ENCODE measurements around the gene GUCD1. TPM values are rescaled to one million over a fixed set of nuclear protein-coding genes. Genes with fewer than 3 reads are reported as not detected.

Gene GUCD1
- total and polyA plus RNA-seq, 2 of the 8 experiments (the other 6 are each of a cell fraction or from before 2014, with no cell fraction given), result 85.2 to 128 TPM

- H3K4me3 ChIP-seq (ENCODE audit: extremely low read depth in 1 of 4, insufficient read depth in 2 of 4, low read depth in 3 of 4, low read length in 4 of 4), result peak overlapping the region; percentile 28 to 57 (median 52)
- CTCF ChIA-PET (ENCODE audit: partially characterized antibody), result interaction anchor here (0.5 to 1.1 kb wide), 3 partner anchors 8 to 782 kb away, joined by 3 read pairs; no protein-coding TSS in a partner anchor
- no peak overlapping the region for H2BK5ac ChIP-seq (ENCODE audit: low read depth, low read length)
- TF ChIP-seq RAD21 (IDR thresholded peaks at IDR 0.05 in 1 of 2, conservative IDR thresholded peaks at IDR 0.05 in 1 of 2; ENCODE audit: low read depth in 2 of 2, low read length in 2 of 2) (no peak), SIN3A (conservative IDR thresholded peaks at IDR 0.05 in 1 of 2, IDR thresholded peaks at IDR 0.05 in 1 of 2; ENCODE audit: low read depth in 1 of 2, low read length in 2 of 2) (no peak), BACH1 (IDR thresholded peaks at IDR 0.05; ENCODE audit: low read length) (no peak), ZNF274 (IDR thresholded peaks at IDR 0.05; ENCODE audit: borderline replicate concordance, extremely low read depth, low read length) (no peak), ATF2 (IDR thresholded peaks at IDR 0.05; ENCODE audit: low read length) (no peak), EGR1 (IDR thresholded peaks at IDR 0.05; ENCODE audit: borderline replicate concordance, low read depth, low read length) (no peak), CBX5 (IDR thresholded peaks at IDR 0.05; ENCODE audit: low read depth, low read length) (no peak), CTBP2 (IDR thresholded peaks at IDR 0.05; ENCODE audit: borderline replicate concordance, insufficient read depth, insufficient read length, low read length) (no peak), TBP (IDR thresholded peaks at IDR 0.05; ENCODE audit: low read depth, low read length) (no peak), PHF8 (conservative IDR thresholded peaks at IDR 0.05; ENCODE audit: low read depth, low read length) (no peak), CHD2 (IDR thresholded peaks at IDR 0.05; ENCODE audit: low read length) (no peak), CHD1 (IDR thresholded peaks at IDR 0.05; ENCODE audit: low read depth, low read length) (no peak)
These were observed 60.8 kb downstream of the GUCD1 start for GRCh38 chr22:24494167-24494527.

More at GRCh38 chr22:24494167-24494527, 60.8 kb downstream of the GUCD1 start:
- Histone ChIP-seq H3K14ac (ENCODE audit: insufficient read length) (no peak overlapping the region), H3K56ac (replicated peaks; ENCODE audit: insufficient read length, low read depth, low read length) (no peak overlapping the region), H2BK120ac (replicated peaks; ENCODE audit: low read depth, low read length) (no peak overlapping the region), H4K8ac (ENCODE audit: extremely low read depth, insufficient read depth, low read length) (peak overlapping the region; percentile 81), H4K5ac (ENCODE audit: insufficient read length, low read depth, low read length) (peak overlapping the region; percentile 21), H3K79me2 (ENCODE audit: control insufficient read depth in 1 of 2, insufficient read depth in 2 of 2, low read length in 2 of 2) (no peaks in the 10 kb centered on the region), H3K4me2 (ENCODE audit: insufficient read depth in 1 of 2, low read depth in 2 of 2, low read length in 2 of 2) (peak overlapping the region; percentile 80 to 86), H3K18ac (ENCODE audit: extremely low read depth, low read length) (0 out of 2 replicates have a peak overlapping the region, but pooled peaks have one; percentile 24), H3K27me3 (replicated peaks in 1 of 4; ENCODE audit: control insufficient read depth in 3 of 4, extremely low read depth in 1 of 4, insufficient read depth in 3 of 4, low read length in 3 of 4) (peaks cover 20 to 36% (median 30%) of the 10 kb centered on the region in 4 experiments), H3K23ac (ENCODE audit: insufficient read length) (no peak overlapping the region), H3K36me3 (ENCODE audit: control insufficient read depth in 2 of 4, insufficient read depth in 4 of 4, low read length in 3 of 4) (peaks cover 0 to 5% (median 0%) of the 10 kb centered on the region in 4 experiments; a peak in 2 of 8 replicates), H3K4me1 (replicated peaks in 1 of 4; ENCODE audit: control insufficient read depth in 3 of 4, insufficient read depth in 4 of 4, low read length in 3 of 4) (peaks cover 0 to 7% (median 2%) of the 10 kb centered on the region in 4 experiments; a peak in 4 of 7 replicates), H3K79me1 (ENCODE audit: low read depth, low read length) (no peaks in the 10 kb centered on the region), H2AK5ac (ENCODE audit: low read depth, low read length) (no peak overlapping the region), H2BK12ac (ENCODE audit: low read depth, low read length) (no peak overlapping the region), H4K20me1 (replicated peaks in 1 of 2; ENCODE audit: control insufficient read depth in 1 of 2, insufficient read depth in 2 of 2, low read length in 2 of 2) (no peaks in the 10 kb centered on the region), H3K23me2 (ENCODE audit: low read depth, low read length) (peaks cover 6% of the 10 kb centered on the region; the same call in 1 of the 2 replicates), H2BK20ac (ENCODE audit: low read length) (no peak overlapping the region), H3K9me3 (ENCODE audit: insufficient read depth in 2 of 2, low read depth in 1 of 2, low read length in 1 of 2) (peaks cover 3 to 10% of the 10 kb centered on the region in 2 experiments; a peak in 3 of 4 replicates), H2AFZ (ENCODE audit: low read length) (peak overlapping the region; percentile 79; the same call in 1 of the 2 replicates), H2BK15ac (ENCODE audit: low read length) (no peak overlapping the region), H3K27ac (ENCODE audit: low read depth, low read length) (no peak overlapping the region), H3K9ac (replicated peaks in 1 of 4; ENCODE audit: extremely low read depth in 1 of 4, low read depth in 3 of 4, low read length in 3 of 4) (no peak overlapping the region), H4K91ac (replicated peaks; ENCODE audit: insufficient read length, low read length) (no peak overlapping the region), H3K4ac (replicated peaks; ENCODE audit: insufficient read length, low read depth, low read length) (no peak overlapping the region)
- no peak for FAIRE-seq
- WGBS, 2 experiments (ENCODE audit: extremely low coverage in 1 of 2, insufficient coverage in 1 of 2, insufficient read length in 1 of 2, insufficient replicate concordance in 2 of 2, low coverage in 1 of 2, low lambda C conversion rate in 2 of 2, missing lambda C conversion rate in 1 of 2), result 13% methylated on average over 21 of the region's 21 CpGs; no CpG with 5 or more reads in 1 of the 2 experiments
- POLR2A ChIA-PET (ENCODE audit: partially characterized antibody), result no interaction called here
- no peak for DNase-seq (ENCODE audit: low read depth in 1 of 2, low spot score in 2 of 2)
